IMR-90 (cell line): ENCODE measurements around the gene CYP4F2. TPM values are rescaled to one million over a fixed set of nuclear protein-coding genes. Genes with fewer than 3 reads are reported as not detected.

Source experiments
- ATAC-seq: fragments of 200-7000 bp; cut with Tn5 transposase; 2 replicates; pipeline ENCODE4 v1.9.1; 2020; ENCODE audit warnings: low read depth, mild to moderate bottlenecking, moderate library complexity
- BruUV-seq: library from RNA; stranded (reverse); fragments of 400-500 nt; replicated peaks from 2 replicates; lab custom pipeline; 2021; lab: Mats Ljungman, UMichigan
- CTCF ChIA-PET: fragments of 300-600 bp; formaldehyde crosslinking; extraction: SDS; loops from one replicate; lab custom pipeline; 2021; ENCODE audit warnings: antibody characterized with exemption; lab: Yijun Ruan, JAX
- POLR2A ChIA-PET: fragments of 300-600 bp; sonication (Branson Sonifier 250); formaldehyde crosslinking; loops from one replicate; lab custom pipeline; 2022; ENCODE audit warnings: antibody characterized with exemption; ENCODE audit not compliant: unreplicated experiment; lab: Charles Lee
- DNase-seq: peaks from one replicate; pipeline ENCODE4 v3.0.0; 2013
- H2AFZ ChIP-seq: replicated peaks from 2 replicates; pipeline ENCODE3; 2013; ENCODE audit warnings: low read length, mild to moderate bottlenecking; ENCODE audit not compliant: poor library complexity
- H2AK5ac ChIP-seq: 2 replicates; pipeline ENCODE4 v1.6.1; 2013; ENCODE audit warnings: low read depth, low read length, inconsistent platforms
- H2AK9ac ChIP-seq: replicated peaks from 2 replicates; pipeline ENCODE3; 2013; ENCODE audit warnings: mild to moderate bottlenecking, low read depth, low read length, moderate library complexity; ENCODE audit not compliant: poor library complexity
- H2BK120ac ChIP-seq: 2 replicates; pipeline ENCODE4 v1.6.1; 2013; ENCODE audit warnings: low read depth, low read length, inconsistent platforms
- H2BK15ac ChIP-seq: 3 replicates; pipeline ENCODE4 v1.6.1; 2013; ENCODE audit warnings: low read depth, low read length, inconsistent platforms
- H2BK20ac ChIP-seq: 2 replicates; pipeline ENCODE4 v1.6.1; 2013; ENCODE audit warnings: low read depth, mild to moderate bottlenecking, inconsistent platforms, low read length, moderate library complexity
- H2BK5ac ChIP-seq: 2 replicates; pipeline ENCODE4 v1.6.1; 2013; ENCODE audit warnings: mild to moderate bottlenecking, low read depth, low read length, inconsistent platforms; ENCODE audit not compliant: poor library complexity, severe bottlenecking
- H3K14ac ChIP-seq: replicated peaks from 2 replicates; pipeline ENCODE4 v1.6.1; 2013; ENCODE audit warnings: low read depth, low read length, inconsistent platforms
- H3K18ac ChIP-seq: 2 replicates; pipeline ENCODE4 v1.6.1; 2013; ENCODE audit warnings: low read depth, low read length, control low read depth
- H3K23ac ChIP-seq: 2 replicates; pipeline ENCODE4 v1.6.1; 2013; ENCODE audit warnings: low read depth, low read length, inconsistent platforms
- H3K27ac ChIP-seq: 2 replicates; pipeline ENCODE4 v1.5.1; 2013; ENCODE audit warnings: mild to moderate bottlenecking, control low read depth, low read length; ENCODE audit not compliant: insufficient read depth
- H3K27me3 ChIP-seq: 2 replicates; pipeline ENCODE4 v1.6.1; 2013; ENCODE audit warnings: low read length; ENCODE audit not compliant: control insufficient read depth, insufficient read depth
- H3K36me3 ChIP-seq: 2 replicates; pipeline ENCODE4 v1.6.1; 2013; ENCODE audit warnings: low read length, mixed read lengths; ENCODE audit not compliant: control insufficient read depth, insufficient read depth
- H3K4ac ChIP-seq: 2 replicates; pipeline ENCODE4 v1.6.1; 2013; ENCODE audit warnings: low read depth, low read length, inconsistent platforms
- H3K4me1 ChIP-seq: 2 replicates; pipeline ENCODE4 v1.6.1; 2013; ENCODE audit warnings: low read length, mixed read lengths; ENCODE audit not compliant: control insufficient read depth, insufficient read depth
- H3K4me2 ChIP-seq: 2 replicates; pipeline ENCODE4 v1.6.1; 2013; ENCODE audit warnings: low read depth, mild to moderate bottlenecking, control low read depth, low read length, moderate library complexity
- H3K4me3 ChIP-seq: 2 replicates; pipeline ENCODE4 v1.5.1; 2013; ENCODE audit warnings: low read depth, mild to moderate bottlenecking, control low read depth, low read length, moderate library complexity; ENCODE audit not compliant: insufficient read depth
- H3K56ac ChIP-seq: 2 replicates; pipeline ENCODE4 v1.6.1; 2013; ENCODE audit warnings: low read length, inconsistent platforms; ENCODE audit not compliant: insufficient read depth; ENCODE audit errors: extremely low read depth
- H3K79me1 ChIP-seq, 2 experiments: 2 replicates each; pipeline ENCODE4 v1.6.1; 2013; ENCODE audit warnings: low read length in 2 of 2, inconsistent platforms in 1 of 2, low read depth in 1 of 2
- H3K9ac ChIP-seq: 2 replicates; pipeline ENCODE4 v1.6.1; 2013; ENCODE audit warnings: low read depth, low read length, control low read depth
- H3K9me1 ChIP-seq: 2 replicates; pipeline ENCODE4 v1.6.1; 2013; ENCODE audit warnings: low read length, inconsistent platforms; ENCODE audit not compliant: insufficient read depth
- H3K9me3 ChIP-seq: 2 replicates; pipeline ENCODE4 v1.6.1; 2013; ENCODE audit warnings: low read length; ENCODE audit not compliant: control insufficient read depth, insufficient read depth
- H4K20me1 ChIP-seq: 2 replicates; pipeline ENCODE4 v1.6.1; 2013; ENCODE audit warnings: low read length, inconsistent platforms; ENCODE audit not compliant: insufficient read depth
- H4K5ac ChIP-seq: 2 replicates; pipeline ENCODE4 v1.6.1; 2013; ENCODE audit warnings: mild to moderate bottlenecking, low read depth, low read length, control low read depth
- H4K8ac ChIP-seq, 2 experiments: 2 replicates each; pipeline ENCODE4 v1.6.1; 2013; ENCODE audit warnings: low read depth in 2 of 2, low read length in 2 of 2, control low read depth in 1 of 2, inconsistent platforms in 1 of 2
- H4K91ac ChIP-seq: 2 replicates; pipeline ENCODE4 v1.6.1; 2013; ENCODE audit warnings: low read depth, low read length, inconsistent platforms; ENCODE audit not compliant: insufficient read depth
- ELK1 ChIP-seq: fragments of 150-350 bp; IDR thresholded peaks from 2 replicates; pipeline ENCODE4 v1.6.1; 2016; ENCODE audit warnings: low read depth, mild to moderate bottlenecking, low read length, moderate library complexity, borderline replicate concordance
- FOS ChIP-seq: fragments of 150-350 bp; IDR thresholded peaks from 2 replicates; pipeline ENCODE4 v1.6.1; 2016; ENCODE audit warnings: low read depth, low read length
- POLR2A ChIP-seq: IDR thresholded peaks from 2 replicates; pipeline ENCODE4 v1.6.1; 2012; ENCODE audit warnings: mild to moderate bottlenecking, low read depth, low read length
- USF2 ChIP-seq: fragments of 150-350 bp; IDR thresholded peaks from 2 replicates; pipeline ENCODE4 v1.6.1; 2017; ENCODE audit warnings: mild to moderate bottlenecking, antibody characterized with exemption, low read length, low read depth
- WGBS, 2 experiments: methylation state at CpG; one replicate each; pipeline versions ENCODE4 v1.1.5 to v1.1.7; 2013; ENCODE audit warnings: missing lambda C conversion rate in 2 of 2; ENCODE audit not compliant: insufficient read length in 1 of 2; ENCODE audit errors: extremely low coverage in 2 of 2; 5-methylcytosine and 5-hydroxymethylcytosine counted together
- dilution Hi-C: fragments of 300-500 bp; cut with HindIII; formaldehyde crosslinking; loops from one replicate; pipeline ENCODE4 v1.14.3; 2018; ENCODE audit warnings: low sequenced_read_pairs; ENCODE audit not compliant: unreplicated experiment
- in situ Hi-C: fragments of 300-500 bp; cut with MboI; formaldehyde crosslinking; loops from 3 replicates; pipeline ENCODE4 v1.14.3; 2019; ENCODE audit warnings: low sequenced_read_pairs, inconsistent platforms, mixed read lengths
- intact Hi-C: fragments of 100-400 bp; cut with micrococcal nuclease; formaldehyde crosslinking; loops from 2 replicates; pipeline ENCODE4 v1.10.0; 2022
- polyA plus RNA-seq, 3 experiments: library from polyadenylated mRNA; depleted of rRNA; stranded (reverse); fragments of >200 nt; gene quantifications; 2 replicates each; pipeline ENCODE4 v1.2.3, GENCODE V29; 2012; ENCODE audit warnings: low replicate concordance in 1 of 3
- total RNA-seq: library from RNA; depleted of rRNA; stranded (reverse); fragments of >200 nt; gene quantifications from 2 replicates; pipeline ENCODE4 v1.2.3, GENCODE V29; 2012

CYP4F2 gene
- total and polyA plus RNA-seq, 2 of the 4 experiments (the other 2 are of a cell fraction) = not detected

DNA sequence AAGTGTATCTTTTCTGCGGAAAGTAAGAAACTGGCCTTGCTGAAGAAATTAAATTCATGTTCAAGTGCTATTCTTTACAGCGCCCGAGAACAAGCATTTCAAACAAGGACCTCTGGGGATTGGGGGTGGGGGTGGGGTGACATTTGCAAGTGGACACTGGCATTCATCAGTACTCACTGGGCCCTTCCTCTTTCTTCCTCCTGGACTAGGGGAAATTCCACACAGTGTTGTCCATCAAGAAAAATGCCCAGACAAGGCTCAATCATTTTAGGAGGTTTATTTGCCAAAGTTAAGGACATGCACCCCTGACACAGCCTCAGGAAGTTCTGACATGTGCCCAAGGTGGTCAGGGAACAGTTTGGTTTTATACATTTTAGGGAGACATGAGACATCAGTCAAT is 59.5 kb downstream of the CYP4F2 start:
- no peak overlapping the region for H2AK9ac ChIP-seq
- ChIA-PET POLR2A (no interaction called here), CTCF (no interaction called here)
- no peak overlapping the region for H4K91ac ChIP-seq
- H3K9me3 ChIP-seq = no peaks in the 10 kb centered on the region
- H3K36me3 ChIP-seq = no peaks in the 10 kb centered on the region
- H4K8ac ChIP-seq = no peak overlapping the region
- dilution Hi-C loops (no loop called here), in situ Hi-C loops (loop anchor here (25.0 kb wide), 1 partner anchor 349 kb away; the partner anchor contains the start of genes AP1M1 and FAM32A), intact Hi-C loops (no loop called here)
- H2BK20ac ChIP-seq = no peak overlapping the region
- no peak overlapping the region for H3K4me2 ChIP-seq
- H3K18ac ChIP-seq = no peak overlapping the region
- WGBS, 2 experiments = no CpG with 5 or more reads among the region's 3 CpGs
- no peak overlapping the region for H2BK5ac ChIP-seq
- H3K4me3 ChIP-seq = no peak overlapping the region
- no peaks in the 10 kb centered on the region for H4K20me1 ChIP-seq
- H3K23ac ChIP-seq = no peak overlapping the region
- H2BK120ac ChIP-seq = no peak overlapping the region
- H3K14ac ChIP-seq = no peak overlapping the region
- H3K79me1 ChIP-seq = no peaks in the 10 kb centered on the region
- H3K4ac ChIP-seq = no peak overlapping the region
- H3K9ac ChIP-seq = no peak overlapping the region
- no peak overlapping the region for H3K56ac ChIP-seq
- ATAC-seq = no peak
- TF ChIP-seq ELK1 (no peak), POLR2A (no peak), FOS (no peak), USF2 (no peak)
- no peak overlapping the region for H3K27ac ChIP-seq
- DNase-seq = no peak
- no peak overlapping the region for H2AK5ac ChIP-seq
- no peak overlapping the region for H2BK15ac ChIP-seq
- BruUV-seq = no TSS peak
- H2AFZ ChIP-seq = no peak overlapping the region
- no peaks in the 10 kb centered on the region for H3K9me1 ChIP-seq
- no peaks in the 10 kb centered on the region for H3K4me1 ChIP-seq
- H3K27me3 ChIP-seq = no peaks in the 10 kb centered on the region
- H4K5ac ChIP-seq = no peak overlapping the region
